Stimulated activated CD4-positive, alpha-beta T cell treated with anti-CD3 and anti-CD28 coated beads, TNF-alpha, amount 100 ng/mL, for 4 hours (primary cell): ENCODE results near the gene NSD2.
A peak's percentile ranks its signal among the peaks of the same experiment; 100 is the strongest.
"Not testable (repeated sequence)": the region's sequence is repeated elsewhere in the genome, so short reads cannot be mapped to it uniquely, and the experiment has no call there.

Source experiments
- DNase-seq, 3 experiments: peaks; one replicate each; pipeline ENCODE4 v3.0.0-alpha.2; 2020; ENCODE audit warnings: low read depth in 3 of 3

NSD2 gene

DNA sequence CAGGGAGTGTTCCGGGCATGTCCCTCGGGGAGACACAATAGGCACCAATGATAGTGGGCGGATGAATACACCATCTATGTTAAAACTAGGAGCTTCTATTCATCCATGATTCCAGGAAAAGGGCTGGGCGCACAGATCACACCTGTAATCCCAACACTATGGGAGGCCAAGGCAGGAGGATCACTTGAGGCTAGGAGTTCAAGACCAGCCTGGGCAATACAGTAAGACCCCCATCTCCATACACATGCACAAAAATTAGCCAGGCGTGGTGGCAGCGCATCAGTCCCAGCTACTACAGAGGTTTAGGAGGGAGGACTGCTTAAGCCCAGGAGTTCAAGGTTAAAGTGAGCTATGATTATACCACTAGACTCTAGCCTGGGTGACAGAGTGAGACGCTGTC, 135.2 kb downstream of the NSD2 start:
- no peak for DNase-seq

DNA sequence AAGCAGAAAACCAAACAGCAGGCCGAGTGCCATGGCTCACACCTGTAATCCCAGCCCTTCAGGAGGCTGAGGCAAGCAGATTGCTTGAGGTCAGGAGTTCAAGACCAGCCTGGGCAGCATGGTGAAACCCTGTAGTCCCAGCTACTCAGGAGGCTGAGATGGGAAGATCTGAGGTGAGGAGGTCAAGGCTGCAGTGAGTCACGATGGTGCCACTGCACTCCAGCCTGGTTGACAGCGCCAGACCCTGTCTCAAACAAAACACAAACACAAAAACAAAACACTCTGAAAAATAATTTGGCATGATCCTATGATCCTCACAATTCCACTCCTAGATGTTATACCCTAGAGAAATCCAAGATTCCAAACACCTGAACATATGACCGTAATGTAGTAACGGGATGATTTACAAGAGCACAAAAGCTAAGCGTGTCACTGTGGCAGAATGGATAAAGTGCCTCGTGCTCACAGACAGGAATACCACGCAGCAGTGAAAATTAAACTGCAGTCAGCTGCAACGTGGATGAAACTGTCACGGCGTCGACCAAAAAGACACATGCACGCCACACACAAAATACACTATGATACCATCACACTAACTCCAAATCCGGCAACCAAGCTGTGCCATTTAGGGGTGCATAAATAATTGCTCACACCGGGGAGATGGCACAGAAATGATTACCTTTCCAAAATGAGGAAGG, 135.9 kb downstream of the NSD2 start:
- no peak for DNase-seq

DNA sequence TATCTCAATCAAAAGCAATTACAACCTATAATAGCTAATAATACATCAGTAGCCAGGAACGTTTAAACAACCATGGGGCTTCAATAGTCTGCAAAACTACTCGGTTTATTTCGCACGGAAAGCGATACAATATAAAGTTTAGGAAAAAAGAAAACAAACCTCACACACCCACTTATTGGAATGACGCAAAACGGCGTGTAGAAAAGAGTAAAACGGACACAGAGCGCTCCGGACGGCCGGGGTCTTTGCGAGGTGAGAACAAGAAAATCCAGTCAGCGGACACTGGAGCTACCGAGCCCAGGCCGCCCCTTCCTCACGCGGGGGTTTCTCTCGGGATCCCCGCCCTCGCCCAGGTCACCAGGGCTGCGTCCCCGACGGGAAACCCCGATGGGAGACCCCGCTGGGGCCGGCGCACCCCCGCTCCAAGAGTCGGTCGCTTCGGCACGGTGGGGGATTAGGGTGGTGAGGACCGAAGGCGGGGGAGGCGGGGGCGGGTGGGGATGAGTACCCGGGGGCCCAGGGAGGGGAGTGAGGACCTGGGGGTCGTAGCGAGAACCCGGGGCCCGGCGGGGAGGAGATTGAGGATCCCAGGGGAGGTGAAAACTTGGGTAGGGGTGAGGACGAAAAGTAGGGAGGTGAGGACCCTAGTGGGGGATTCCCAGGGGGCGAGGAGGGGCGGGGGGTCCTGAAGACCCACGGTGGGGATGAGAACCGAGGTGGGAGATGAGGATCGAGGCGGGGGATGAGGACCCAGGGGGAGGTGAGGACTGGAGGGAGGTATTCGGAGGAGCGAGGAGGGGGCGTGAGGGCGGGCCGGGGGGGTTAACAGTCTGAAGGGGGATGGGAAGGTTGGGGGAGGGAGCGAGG, 136.8 kb downstream of the NSD2 start:
- DNase-seq: no peak

DNA sequence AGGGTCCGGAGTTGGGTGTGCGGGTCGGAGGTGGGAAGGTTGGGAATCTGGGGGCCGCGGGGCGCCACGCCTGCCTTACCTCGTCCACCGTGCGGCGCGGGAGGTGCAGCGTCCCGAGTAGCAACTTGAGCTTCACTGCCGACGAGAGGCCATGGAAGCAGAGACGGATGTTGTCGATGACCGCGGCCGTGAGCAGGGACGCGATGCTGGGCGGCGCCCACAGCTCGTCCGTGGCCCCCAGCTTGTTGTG, 137.4 kb downstream of the NSD2 start:
- no peak for DNase-seq

DNA sequence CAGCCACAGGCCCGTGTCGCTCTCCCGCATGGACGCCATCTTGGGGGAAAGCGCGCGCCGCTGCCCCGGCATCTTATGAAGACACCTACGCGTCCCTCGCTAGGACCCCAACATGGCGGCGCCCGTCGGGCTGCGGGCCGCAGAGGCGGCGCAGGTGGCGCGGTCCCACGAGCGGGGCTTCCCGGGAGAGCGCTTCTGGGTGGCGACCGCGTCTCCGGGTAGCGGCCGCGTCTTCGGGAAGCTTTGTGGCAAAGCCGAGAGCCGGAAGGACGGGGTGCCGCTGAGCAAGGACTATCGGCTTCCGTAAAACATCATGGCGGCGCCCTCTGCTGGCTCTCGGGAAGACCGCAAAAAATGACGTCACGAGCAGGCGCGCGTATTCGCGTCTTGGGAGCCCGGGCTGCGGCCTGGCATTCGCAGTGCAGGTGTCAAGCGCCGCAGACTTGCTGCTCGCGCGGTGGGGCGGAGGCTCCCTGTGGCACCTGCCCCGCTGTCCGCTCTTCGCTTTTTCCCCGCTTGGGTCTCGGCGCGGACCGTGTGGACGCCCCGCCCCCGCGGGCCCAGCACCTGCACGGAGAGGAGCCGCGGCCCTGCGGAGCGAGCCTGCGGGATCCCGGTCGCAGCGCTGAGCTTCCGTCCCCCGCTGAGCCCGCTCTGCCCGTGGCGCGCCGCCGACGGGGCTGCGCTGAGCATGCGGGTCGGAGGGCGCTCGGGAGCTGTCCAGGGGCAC, 137.9 kb downstream of the NSD2 start, which contains the start of gene NELFA:
Gene NELFA, minus strand, starts transcription at position 54 of the 730 bp plus-strand sequence. Its CDS starts 15 bp downstream, at position 39.
- DNase-seq: peak; percentile 87 to 91 (median 91)

DNA sequence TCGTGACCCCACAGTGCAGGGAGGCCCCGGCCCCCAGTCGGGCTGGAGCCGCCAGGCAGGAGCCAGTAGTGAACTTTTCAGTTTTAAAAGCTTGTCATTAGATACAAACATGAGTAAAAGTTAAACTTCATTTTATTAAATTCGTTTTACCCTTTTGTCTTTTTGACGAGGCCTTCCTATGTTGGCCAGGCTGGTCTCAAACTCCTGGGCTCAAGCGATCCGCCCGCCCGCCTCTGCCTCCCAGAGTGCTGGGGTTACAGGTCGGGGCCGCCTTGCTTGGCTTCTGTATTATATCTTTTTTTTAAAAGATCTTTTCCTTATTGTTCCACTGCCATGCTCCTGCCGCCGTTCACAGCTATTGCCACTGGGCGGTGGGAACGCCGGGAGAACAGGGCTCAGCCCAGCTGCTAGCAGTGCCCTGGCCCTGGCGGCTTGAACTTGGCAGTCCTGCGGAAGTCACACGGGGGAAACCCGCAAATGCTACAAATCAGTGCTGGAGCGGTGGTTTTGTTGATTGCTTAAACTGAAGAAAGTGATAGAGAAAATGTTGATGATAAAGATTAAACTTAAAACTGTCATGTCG, 138.5 kb downstream of the NSD2 start:
- peak; percentile 11 to 20 (median 13) for DNase-seq

DNA sequence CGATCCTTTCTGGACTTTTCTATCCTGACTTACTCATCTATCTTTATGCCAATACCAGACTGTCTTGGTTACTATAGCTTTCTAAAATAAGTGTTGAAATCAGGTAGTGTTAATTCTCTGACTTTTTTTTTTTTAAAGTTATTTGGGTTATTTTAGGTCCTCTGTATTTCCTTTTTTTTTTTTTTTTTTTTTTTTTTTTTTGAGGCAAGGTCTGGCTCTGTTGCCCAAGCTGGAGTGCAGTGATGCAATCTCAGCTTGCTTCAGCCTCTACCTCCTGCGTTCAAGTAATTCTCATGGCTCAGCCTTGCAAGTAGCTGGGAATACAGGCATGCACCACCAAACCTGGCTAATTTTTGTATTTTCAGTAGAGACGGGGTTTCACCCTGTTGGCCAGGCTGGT, 140.4 kb downstream of the NSD2 start:
- DNase-seq: no peak

DNA sequence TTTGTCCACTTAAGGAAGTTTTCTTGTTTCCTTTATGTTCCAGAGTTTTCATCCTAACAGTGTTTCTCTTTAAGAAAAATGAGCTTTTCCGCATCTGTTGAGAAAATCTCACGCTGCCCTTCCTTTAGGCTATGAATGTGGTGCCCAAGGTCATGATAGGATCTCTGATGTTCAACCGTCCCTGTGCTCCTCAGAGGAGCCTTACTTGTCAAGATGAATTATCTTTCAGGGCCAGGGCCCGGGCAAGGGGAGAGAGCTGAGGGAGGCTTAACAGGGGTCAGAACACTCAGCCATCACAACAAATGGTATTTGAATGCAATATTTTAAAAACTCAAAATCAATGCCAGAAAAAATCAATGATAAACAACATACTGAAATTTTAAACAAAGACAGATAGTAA, 143.8 kb downstream of the NSD2 start:
- DNase-seq: no peak

DNA sequence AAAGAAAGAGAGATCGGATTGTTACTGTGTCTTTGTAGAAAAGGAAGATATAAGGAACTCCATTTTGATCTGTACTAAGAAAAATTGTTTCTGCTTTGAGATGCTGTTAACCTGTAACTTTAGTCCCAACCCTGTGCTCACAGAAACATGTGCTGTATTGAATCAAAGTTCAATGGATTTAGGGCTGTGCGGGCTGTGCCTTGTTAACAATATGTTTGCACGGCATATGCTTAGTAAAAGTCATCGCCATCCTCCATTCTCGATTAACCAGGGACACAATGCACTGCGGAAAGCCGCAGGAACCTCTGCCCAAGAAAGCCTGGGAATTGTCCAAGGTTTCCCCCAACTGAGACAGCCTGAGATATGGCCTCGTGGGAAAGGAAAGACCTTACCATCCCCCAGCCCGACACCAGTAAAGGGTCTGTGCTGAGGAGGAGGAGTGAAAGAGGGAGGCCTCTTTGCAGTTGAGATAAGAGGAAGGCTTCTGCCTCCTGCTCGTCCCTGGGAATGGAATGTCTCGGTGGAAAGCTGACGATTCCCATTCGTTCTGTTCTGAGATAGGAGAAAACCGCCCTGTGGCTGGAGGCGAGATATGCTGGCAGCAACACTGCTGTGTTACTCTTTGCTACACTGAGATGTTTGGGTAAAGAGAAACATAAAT, 150.3 kb downstream of the NSD2 start:
- DNase-seq: not testable (repeated sequence)

DNA sequence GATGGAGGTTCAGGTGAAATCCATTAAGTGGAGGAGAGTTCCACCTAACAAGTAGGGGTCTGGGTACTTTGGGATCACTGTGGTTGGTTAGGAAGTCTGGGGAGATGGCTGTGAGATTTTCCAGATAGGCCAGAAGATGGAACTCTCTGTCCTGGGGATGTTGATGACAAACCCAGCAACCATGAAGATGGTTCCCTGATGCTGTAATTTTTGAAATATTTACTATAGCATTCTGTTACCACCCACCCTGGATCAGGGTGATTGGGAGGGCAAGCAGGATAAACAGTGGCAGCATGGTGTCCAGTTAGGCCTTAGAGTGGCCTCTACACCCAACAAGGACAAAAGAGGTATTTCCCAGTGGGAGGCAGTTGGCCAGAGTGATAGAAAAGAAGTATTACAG, 153.5 kb downstream of the NSD2 start:
- no peak for DNase-seq

DNA sequence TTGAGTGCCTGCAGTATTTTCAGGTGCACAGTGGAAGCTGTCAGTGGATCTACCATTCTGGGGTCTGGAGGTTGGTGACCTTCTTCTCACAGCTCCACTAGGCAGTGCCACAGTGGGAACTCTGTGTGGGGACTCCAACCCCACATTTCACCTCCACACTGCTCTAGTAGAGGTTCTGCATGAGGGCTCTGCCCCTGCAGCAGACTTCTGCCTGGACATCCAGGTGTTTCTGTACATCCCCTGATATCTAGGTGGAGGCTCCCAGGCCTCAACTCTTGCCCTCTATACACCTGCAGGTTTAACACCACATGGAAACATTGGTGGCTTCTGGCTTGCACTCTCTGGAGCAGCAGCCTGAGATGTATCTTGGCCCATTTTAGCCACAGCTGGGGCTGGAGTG, 154.6 kb downstream of the NSD2 start:
- no peak for DNase-seq

DNA sequence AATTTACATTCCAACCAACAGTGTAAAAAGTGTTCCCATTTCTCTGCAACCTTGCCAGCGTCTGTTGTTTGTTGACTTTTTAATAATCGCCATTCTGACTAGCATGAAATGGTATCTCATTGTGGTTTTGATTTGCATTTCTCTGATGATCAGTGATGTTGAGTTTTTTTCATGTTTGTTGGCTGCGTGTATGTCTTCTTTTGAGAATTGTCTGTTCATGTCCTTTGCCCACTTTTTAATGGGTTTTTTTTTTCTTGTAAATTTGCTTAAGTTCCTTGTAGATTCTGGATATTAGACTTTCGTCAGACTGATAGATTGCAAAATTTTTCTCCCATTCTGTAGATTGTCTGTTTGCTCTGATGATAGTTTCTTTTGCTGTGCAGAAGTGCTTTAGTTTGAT, 155.9 kb downstream of the NSD2 start:
- DNase-seq: not testable (repeated sequence)

DNA sequence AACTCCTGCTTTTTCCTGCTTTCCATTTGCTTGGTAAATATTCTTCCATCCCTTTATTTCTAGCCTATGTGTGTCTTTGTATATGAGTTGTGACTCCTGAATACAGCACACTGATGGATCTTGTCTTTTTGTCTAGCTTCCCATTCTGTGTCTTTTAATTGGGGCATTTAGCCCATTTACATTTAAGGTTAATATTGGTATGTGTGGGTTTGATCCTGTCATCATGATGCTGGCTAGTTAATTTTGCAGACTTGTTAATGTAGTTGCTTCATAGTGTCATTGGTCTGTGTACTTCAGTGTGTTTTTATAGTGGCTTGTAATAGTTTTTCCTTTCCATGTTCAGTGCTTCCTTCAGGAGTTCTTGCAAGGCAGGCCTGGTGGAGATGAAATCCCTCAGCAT, 160.0 kb downstream of the NSD2 start:
- not testable (repeated sequence) for DNase-seq
